ENCODE data around the gene UBALD2.

GRCh38 chr17:76307299-76307965 is 42.3 kb downstream of the UBALD2 start:
- TF ChIP-seq CTCF (IDR thresholded peaks at IDR 0.05; ENCODE audit: poor library complexity, severe bottlenecking) (no peak), EZH2 (IDR thresholded peaks at IDR 0.05; ENCODE audit: borderline replicate concordance, insufficient read depth, low read length, poor library complexity, severe bottlenecking) (no peak), POLR2AphosphoS5 (IDR thresholded peaks at IDR 0.05) (no peak)
